ENCODE measurements around the gene SUGCT.

The SUGCT gene

GRCh38 chr7:40439686-40440085, 304.9 kb downstream of the SUGCT start:
- H3K9ac ChIP-seq (ENCODE audit: low read length), result no peak overlapping the region
- no peak overlapping the region for H3K27ac ChIP-seq (ENCODE audit: low read length)
- H2AFZ ChIP-seq (ENCODE audit: low read depth, low read length), result no peak overlapping the region
- TF ChIP-seq EZH2phosphoT487 (IDR thresholded peaks at IDR 0.05; ENCODE audit: low read depth) (no peak), CTCF (IDR thresholded peaks at IDR 0.05; ENCODE audit: low read depth, low read length) (no peak)
- no peaks in the 10 kb centered on the region for H4K20me1 ChIP-seq (ENCODE audit: insufficient read depth, low read length)
- H3K4me3 ChIP-seq (ENCODE audit: low read length), result no peak overlapping the region
- no peaks in the 10 kb centered on the region for H3K4me1 ChIP-seq (ENCODE audit: low read length)
- H3K27me3 ChIP-seq (ENCODE audit: low read depth, low read length), result no peaks in the 10 kb centered on the region
- H3K9me3 ChIP-seq (ENCODE audit: insufficient read depth, low read length), result no peaks in the 10 kb centered on the region
- H3K79me2 ChIP-seq (ENCODE audit: low read length), result no peaks in the 10 kb centered on the region
- H3K36me3 ChIP-seq (replicated peaks; ENCODE audit: low read depth, low read length), result no peaks in the 10 kb centered on the region
- H3K4me2 ChIP-seq (ENCODE audit: low read length), result no peak overlapping the region

- no peak for TF ChIP-seq EZH2phosphoT487 (IDR thresholded peaks at IDR 0.05; ENCODE audit: low read depth)
- peak; percentile 33 for TF ChIP-seq CTCF (IDR thresholded peaks at IDR 0.05; ENCODE audit: low read depth, low read length)
- H3K79me2 ChIP-seq (ENCODE audit: low read length), result no peaks in the 10 kb centered on the region
- no peaks in the 10 kb centered on the region for H3K9me3 ChIP-seq (ENCODE audit: insufficient read depth, low read length)
- H2AFZ ChIP-seq (ENCODE audit: low read depth, low read length), result no peak overlapping the region
- H3K27me3 ChIP-seq (ENCODE audit: low read depth, low read length), result no peaks in the 10 kb centered on the region
- no peak overlapping the region for H3K4me2 ChIP-seq (ENCODE audit: low read length)
- no peaks in the 10 kb centered on the region for H4K20me1 ChIP-seq (ENCODE audit: insufficient read depth, low read length)
- H3K4me1 ChIP-seq (ENCODE audit: low read length), result peaks cover 6% of the 10 kb centered on the region
- no peaks in the 10 kb centered on the region for H3K36me3 ChIP-seq (replicated peaks; ENCODE audit: low read depth, low read length)
- H3K27ac ChIP-seq (ENCODE audit: low read length), result no peak overlapping the region
- H3K4me3 ChIP-seq (ENCODE audit: low read length), result no peak overlapping the region
- H3K9ac ChIP-seq (ENCODE audit: low read length), result no peak overlapping the region
Measured at GRCh38 chr7:40447345-40447744, 312.5 kb downstream of the SUGCT start.

GRCh38 chr7:40455485-40455884, 320.7 kb downstream of the SUGCT start:
- H3K79me2 ChIP-seq (ENCODE audit: low read length), result no peaks in the 10 kb centered on the region
- H3K27me3 ChIP-seq (ENCODE audit: low read depth, low read length), result no peaks in the 10 kb centered on the region
- H3K9me3 ChIP-seq (ENCODE audit: insufficient read depth, low read length), result no peaks in the 10 kb centered on the region
- H3K9ac ChIP-seq (ENCODE audit: low read length), result no peak overlapping the region
- no peak overlapping the region for H2AFZ ChIP-seq (ENCODE audit: low read depth, low read length)
- no peaks in the 10 kb centered on the region for H3K36me3 ChIP-seq (replicated peaks; ENCODE audit: low read depth, low read length)
- H4K20me1 ChIP-seq (ENCODE audit: insufficient read depth, low read length), result no peaks in the 10 kb centered on the region
- no peak overlapping the region for H3K4me3 ChIP-seq (ENCODE audit: low read length)
- TF ChIP-seq EZH2phosphoT487 (IDR thresholded peaks at IDR 0.05; ENCODE audit: low read depth), result no peak
- no peak for TF ChIP-seq CTCF (IDR thresholded peaks at IDR 0.05; ENCODE audit: low read depth, low read length)
- H3K4me1 ChIP-seq (ENCODE audit: low read length), result no peaks in the 10 kb centered on the region
- H3K4me2 ChIP-seq (ENCODE audit: low read length), result no peak overlapping the region
- no peak overlapping the region for H3K27ac ChIP-seq (ENCODE audit: low read length)

GRCh38 chr7:40457776-40458480, 323.1 kb downstream of the SUGCT start:
- no peak overlapping the region for H2AFZ ChIP-seq (ENCODE audit: low read depth, low read length)
- no peak overlapping the region for H3K4me3 ChIP-seq (ENCODE audit: low read length)
- no peak for TF ChIP-seq CTCF (IDR thresholded peaks at IDR 0.05; ENCODE audit: low read depth, low read length)
- no peak for TF ChIP-seq EZH2phosphoT487 (IDR thresholded peaks at IDR 0.05; ENCODE audit: low read depth)
- H3K27ac ChIP-seq (ENCODE audit: low read length), result no peak overlapping the region
- H3K9me3 ChIP-seq (ENCODE audit: insufficient read depth, low read length), result no peaks in the 10 kb centered on the region
- H3K36me3 ChIP-seq (replicated peaks; ENCODE audit: low read depth, low read length), result no peaks in the 10 kb centered on the region
- H4K20me1 ChIP-seq (ENCODE audit: insufficient read depth, low read length), result no peaks in the 10 kb centered on the region
- no peaks in the 10 kb centered on the region for H3K4me1 ChIP-seq (ENCODE audit: low read length)
- H3K79me2 ChIP-seq (ENCODE audit: low read length), result no peaks in the 10 kb centered on the region
- H3K9ac ChIP-seq (ENCODE audit: low read length), result no peak overlapping the region
- no peaks in the 10 kb centered on the region for H3K27me3 ChIP-seq (ENCODE audit: low read depth, low read length)
- H3K4me2 ChIP-seq (ENCODE audit: low read length), result no peak overlapping the region
